BJ (cell line): ENCODE measurements around the gene TEC. TPM values are rescaled to one million over a fixed set of nuclear protein-coding genes. Genes with fewer than 3 reads are reported as not detected.
"Not testable (repeated sequence)": the region's sequence is repeated elsewhere in the genome, so short reads cannot be mapped to it uniquely, and the experiment has no call there.

Experiments used
- CTCF ChIA-PET: fragments of 350-600 bp; formaldehyde crosslinking; extraction: SDS; loops from one replicate; lab custom pipeline; 2021; ENCODE audit warnings: antibody characterized with exemption, inconsistent platforms; lab: Yijun Ruan, JAX
- POLR2A ChIA-PET: fragments of 300-600 bp; sonication (Branson Sonifier 250); formaldehyde crosslinking; extraction: SDS; loops from one replicate; lab custom pipeline; 2021; ENCODE audit warnings: antibody characterized with exemption; lab: Charles Lee
- DNase-seq: peaks from one replicate; pipeline ENCODE4 v3.0.0-alpha.2; 2011; ENCODE audit warnings: low read depth
- H3K27me3 ChIP-seq: 2 replicates; pipeline ENCODE4 v1.6.0; 2011; ENCODE audit warnings: low read length; ENCODE audit not compliant: control insufficient read depth, insufficient read depth
- H3K36me3 ChIP-seq: 2 replicates; pipeline ENCODE4 v1.5.1; 2011; ENCODE audit warnings: low read length; ENCODE audit not compliant: control insufficient read depth, insufficient read depth
- H3K4me3 ChIP-seq: 2 replicates; pipeline ENCODE4 v1.5.1; 2011; ENCODE audit warnings: low read depth, mild to moderate bottlenecking, control low read depth, low read length
- polyA minus RNA-seq: library from RNA; depleted of rRNA, polyadenylated mRNA; stranded (reverse); fragments of >200 nt; gene quantifications from 2 replicates; pipeline ENCODE4 v1.2.3, GENCODE V29; 2011; rRNA and poly(A)+ RNA removed
- polyA plus RNA-seq: library from polyadenylated mRNA; depleted of rRNA; stranded (reverse); fragments of >200 nt; gene quantifications from 2 replicates; pipeline ENCODE4 v1.2.3, GENCODE V29; 2011; rRNA removed
- TF ChIP-seq, protein P1 (sequence below): IDR thresholded peaks from 2 replicates; pipeline ENCODE4 v1.5.1; 2011; ENCODE audit warnings: low read depth, mild to moderate bottlenecking, control low read depth, inconsistent platforms, low read length, moderate library complexity; ENCODE audit not compliant: insufficient read depth

TEC gene
- 0.20 and 0.28 TPM in 2 replicates for polyA plus RNA-seq
- polyA minus RNA-seq: 0.15 and 0.33 TPM in 2 replicates

DNA sequence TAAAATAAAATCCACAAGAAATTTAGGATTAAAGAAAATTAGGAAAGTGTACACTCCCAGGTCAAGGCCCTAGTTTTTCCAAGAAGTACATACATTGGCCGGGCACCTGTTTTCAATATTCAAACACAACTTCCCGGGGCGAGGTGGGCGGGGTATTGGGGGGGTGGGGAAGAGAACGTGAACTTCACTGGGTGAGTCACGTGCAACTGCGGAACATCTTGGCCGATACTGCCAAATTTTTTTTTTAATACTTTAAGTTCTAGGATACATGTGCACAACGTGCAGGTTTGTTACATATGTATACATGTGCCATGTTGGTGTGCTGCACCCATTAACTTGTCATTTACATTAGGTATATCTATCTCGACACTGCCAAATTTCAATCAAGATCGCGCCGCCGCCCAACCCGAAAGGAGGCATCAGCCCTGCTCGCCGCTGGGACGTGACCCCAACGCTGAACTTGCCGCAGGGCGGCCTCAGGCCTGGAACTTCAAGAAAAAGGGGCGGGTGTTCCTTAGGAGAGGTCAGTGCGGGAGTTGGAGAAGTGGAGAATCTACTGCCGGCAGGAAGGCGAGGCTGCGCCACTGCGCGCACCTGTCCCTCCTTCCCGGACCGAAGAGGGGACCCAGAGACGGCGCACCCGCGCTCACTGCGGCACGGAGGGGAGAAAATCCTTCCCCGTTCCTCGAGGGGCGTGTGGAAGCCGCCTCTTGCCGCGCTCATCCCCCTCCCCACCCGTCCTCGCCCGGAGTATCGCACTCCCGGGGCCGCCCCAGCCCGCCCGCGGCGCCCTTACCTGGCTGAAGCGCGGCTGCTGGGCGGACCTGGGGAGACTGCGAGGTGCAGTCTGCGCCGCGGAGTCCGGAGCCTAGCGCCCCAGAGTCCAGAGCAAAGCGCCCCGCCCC, at the start of gene TEC:
Gene TEC, minus strand, starts transcription at position 883 of the 905 bp plus-strand sequence. CDS start 41,224 bp downstream, outside the sequence.
- Histone ChIP-seq H3K27me3 (no peaks in the 10 kb centered on the region), H3K36me3 (no peaks in the 10 kb centered on the region), H3K4me3 (peak within 1 kb of the TSS; percentile 65)
- ChIA-PET POLR2A (no interaction called here), CTCF (interaction anchor here (1.0 kb wide), 1 partner anchor 21 kb away, joined by 3 read pairs; no protein-coding TSS in a partner anchor)
- no peak for DNase-seq
- TF ChIP-seq, protein P1, sequence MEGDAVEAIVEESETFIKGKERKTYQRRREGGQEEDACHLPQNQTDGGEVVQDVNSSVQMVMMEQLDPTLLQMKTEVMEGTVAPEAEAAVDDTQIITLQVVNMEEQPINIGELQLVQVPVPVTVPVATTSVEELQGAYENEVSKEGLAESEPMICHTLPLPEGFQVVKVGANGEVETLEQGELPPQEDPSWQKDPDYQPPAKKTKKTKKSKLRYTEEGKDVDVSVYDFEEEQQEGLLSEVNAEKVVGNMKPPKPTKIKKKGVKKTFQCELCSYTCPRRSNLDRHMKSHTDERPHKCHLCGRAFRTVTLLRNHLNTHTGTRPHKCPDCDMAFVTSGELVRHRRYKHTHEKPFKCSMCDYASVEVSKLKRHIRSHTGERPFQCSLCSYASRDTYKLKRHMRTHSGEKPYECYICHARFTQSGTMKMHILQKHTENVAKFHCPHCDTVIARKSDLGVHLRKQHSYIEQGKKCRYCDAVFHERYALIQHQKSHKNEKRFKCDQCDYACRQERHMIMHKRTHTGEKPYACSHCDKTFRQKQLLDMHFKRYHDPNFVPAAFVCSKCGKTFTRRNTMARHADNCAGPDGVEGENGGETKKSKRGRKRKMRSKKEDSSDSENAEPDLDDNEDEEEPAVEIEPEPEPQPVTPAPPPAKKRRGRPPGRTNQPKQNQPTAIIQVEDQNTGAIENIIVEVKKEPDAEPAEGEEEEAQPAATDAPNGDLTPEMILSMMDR: no peak

DNA sequence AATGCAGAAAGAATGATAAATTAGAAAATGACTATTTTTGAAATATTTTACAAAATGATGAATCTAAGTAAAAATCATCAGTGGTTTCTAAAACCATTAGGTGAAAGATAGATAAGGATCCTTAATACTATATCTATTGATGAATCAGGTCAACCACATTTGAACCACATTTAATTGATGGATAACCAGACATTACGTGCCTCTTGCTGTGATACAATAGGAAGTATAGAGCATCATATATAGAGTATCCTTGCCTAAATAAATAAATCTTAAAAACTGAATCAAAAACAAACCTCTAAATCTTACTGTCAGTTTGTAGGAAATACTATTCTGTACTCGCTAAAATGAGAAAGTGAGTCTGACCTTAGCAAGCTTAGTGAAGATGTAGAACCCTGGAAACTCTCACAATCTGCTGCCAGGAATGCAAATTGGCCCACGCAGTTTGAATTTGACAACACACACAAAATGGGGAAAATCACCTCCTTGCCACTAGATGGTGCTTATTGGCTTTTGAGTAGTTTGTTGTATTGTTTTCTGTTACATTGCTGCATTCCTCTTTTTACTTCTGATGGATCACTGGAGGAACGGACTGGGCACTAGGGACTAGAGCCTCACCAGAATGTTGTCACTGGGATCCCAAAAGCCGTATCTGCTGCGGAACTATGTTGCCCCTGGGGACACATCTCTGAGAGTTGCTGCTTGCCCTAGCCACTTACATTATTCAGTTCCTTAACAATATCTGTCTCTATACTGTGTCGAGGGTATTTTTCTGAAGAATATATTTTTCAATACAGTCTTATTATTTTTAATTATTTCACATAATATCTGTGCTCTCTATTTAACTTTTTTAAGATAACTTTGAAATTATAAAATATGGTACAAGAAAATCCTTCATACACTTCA, 46.3 kb upstream of the TEC start:
- TF ChIP-seq, protein P1: peak; percentile 73
- Histone ChIP-seq H3K27me3 (no peaks in the 10 kb centered on the region), H3K36me3 (no peaks in the 10 kb centered on the region), H3K4me3 (no peak overlapping the region)
- POLR2A ChIA-PET: no interaction called here
- DNase-seq: no peak
- CTCF ChIA-PET: interaction anchor here (0.6 to 1.7 kb wide), 9 partner anchors 9 to 230 kb away, joined by 3 to 5 read pairs (median 3); no protein-coding TSS in a partner anchor

DNA sequence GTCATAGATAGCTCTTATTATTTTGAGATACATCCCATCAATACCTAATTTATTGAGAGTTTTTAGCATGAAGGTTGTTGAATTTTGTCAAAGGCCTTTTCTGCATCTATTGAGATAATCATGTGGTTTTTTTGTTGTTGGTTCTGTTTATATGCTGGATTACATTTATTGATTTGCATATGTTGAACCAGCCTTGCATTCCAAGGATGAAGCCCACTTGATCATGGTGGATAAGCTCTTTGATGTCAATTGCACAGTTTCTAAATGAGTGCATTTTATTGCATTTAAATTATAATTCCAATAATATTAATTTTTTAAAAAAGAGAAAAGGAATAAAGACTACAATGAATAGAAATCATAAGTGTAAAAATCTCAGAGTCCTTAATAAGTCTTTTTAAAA, 45.1 kb upstream of the TEC start:
- POLR2A ChIA-PET, H3K4me3 ChIP-seq, H3K27me3 ChIP-seq, DNase-seq, H3K36me3 ChIP-seq: not testable (repeated sequence)
- CTCF ChIA-PET: interaction anchor here (1.2 to 1.7 kb wide), 5 partner anchors 8 to 231 kb away, joined by 3 to 5 read pairs (median 4); no protein-coding TSS in a partner anchor

DNA sequence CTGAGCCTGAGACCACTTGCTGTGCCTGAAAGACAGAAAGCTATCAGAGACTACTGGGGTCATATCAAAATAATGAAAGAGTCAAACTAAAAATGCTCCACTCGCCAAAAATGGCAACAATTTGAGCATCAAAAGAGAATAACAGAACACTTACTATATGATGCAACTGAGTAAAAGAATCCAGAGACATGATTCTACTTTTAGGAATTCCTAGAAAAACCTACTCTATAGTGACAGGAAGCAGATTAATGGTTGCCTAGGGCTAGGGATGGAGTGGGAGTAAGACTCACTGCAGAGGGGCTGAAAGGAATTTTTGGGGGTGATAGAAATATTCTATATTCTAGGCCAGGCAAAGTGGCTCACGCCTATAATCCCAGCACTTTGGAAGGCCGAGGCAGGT, 42.3 kb upstream of the TEC start:
- Histone ChIP-seq H3K4me3 (no peak overlapping the region), H3K27me3 (no peaks in the 10 kb centered on the region), H3K36me3 (no peaks in the 10 kb centered on the region)
- ChIA-PET CTCF (no interaction called here), POLR2A (no interaction called here)
- DNase-seq: no peak
- TF ChIP-seq, protein P1: no peak

DNA sequence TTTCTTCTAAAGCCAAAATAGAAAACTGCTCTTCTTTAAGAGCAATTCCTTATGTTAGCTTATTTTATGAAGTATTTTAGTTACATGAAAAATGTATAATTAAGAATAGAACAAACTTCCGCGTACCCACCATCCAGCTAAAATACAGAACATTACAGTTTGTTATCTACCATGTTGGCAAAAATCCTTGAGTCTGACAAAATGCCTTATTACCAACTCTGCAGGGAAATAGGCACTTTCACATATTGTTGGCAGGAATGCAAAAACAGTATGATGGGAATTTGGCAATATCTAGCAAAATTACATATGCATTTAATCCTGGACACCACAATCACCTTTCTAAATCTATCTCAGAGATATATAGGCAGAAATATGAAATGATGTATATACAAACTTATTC, 39.3 kb upstream of the TEC start:
- CTCF ChIA-PET: no interaction called here
- H3K36me3 ChIP-seq: no peaks in the 10 kb centered on the region
- no peaks in the 10 kb centered on the region for H3K27me3 ChIP-seq
- POLR2A ChIA-PET: no interaction called here
- H3K4me3 ChIP-seq: no peak overlapping the region
- TF ChIP-seq, protein P1: no peak
- DNase-seq: no peak
